Epithelial cell of prostate (primary cell): ENCODE measurements around the gene GOLGA6L10.
"Not testable (repeated sequence)": the region's sequence is repeated elsewhere in the genome, so short reads cannot be mapped to it uniquely, and the experiment has no call there.

Source experiments
- DNase-seq: peaks from one replicate; pipeline ENCODE4 v3.0.0-alpha.2; 2011; ENCODE audit warnings: low read depth, low spot score
- H3K27ac ChIP-seq: fragments of 450-650 bp; 2 replicates; pipeline ENCODE4 v1.5.1; 2017; ENCODE audit warnings: mild to moderate bottlenecking

Gene GOLGA6L10

DNA sequence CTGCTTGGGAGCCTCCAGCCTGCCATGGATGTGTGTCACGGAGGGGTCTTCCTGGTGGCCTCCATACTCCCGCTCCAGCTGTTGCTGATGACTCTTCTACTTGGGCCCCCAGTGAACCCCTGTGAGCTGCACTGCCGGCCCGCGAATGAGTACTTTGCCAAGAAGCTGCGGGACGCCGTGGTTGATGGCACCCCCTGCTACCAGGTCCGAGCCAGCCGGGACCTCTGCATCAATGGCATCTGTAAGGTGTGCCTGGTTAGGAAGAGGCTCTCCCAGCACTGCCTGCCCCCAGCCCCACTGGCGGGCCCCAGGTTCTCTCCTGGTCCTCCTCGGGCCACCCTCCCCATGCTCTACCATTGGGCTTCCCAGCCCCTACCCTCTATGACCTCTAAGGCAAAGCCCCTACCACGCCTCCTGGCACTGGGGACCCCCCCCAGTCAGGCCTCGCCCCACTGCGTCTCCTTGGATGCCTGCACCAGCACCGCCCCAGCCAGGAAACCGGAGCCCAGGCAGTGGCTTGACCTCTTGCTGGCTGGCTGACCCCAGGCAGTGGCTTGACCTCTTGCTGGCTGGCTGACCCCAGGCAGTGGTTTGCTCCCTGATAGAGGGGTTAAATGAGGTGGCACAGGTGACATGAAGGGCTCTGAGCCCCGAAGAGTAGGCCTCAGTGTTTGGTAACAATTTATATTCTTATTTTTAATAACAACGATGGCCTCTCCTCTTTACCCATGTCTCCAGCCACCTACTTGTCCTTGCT lies 29.6 kb downstream of the GOLGA6L10 start:
- not testable (repeated sequence) for H3K27ac ChIP-seq, DNase-seq

GRCh38 chr15:82318281-82318680 lies 31.0 kb downstream of the GOLGA6L10 start:
- H3K27ac ChIP-seq, DNase-seq: not testable (repeated sequence)

DNA sequence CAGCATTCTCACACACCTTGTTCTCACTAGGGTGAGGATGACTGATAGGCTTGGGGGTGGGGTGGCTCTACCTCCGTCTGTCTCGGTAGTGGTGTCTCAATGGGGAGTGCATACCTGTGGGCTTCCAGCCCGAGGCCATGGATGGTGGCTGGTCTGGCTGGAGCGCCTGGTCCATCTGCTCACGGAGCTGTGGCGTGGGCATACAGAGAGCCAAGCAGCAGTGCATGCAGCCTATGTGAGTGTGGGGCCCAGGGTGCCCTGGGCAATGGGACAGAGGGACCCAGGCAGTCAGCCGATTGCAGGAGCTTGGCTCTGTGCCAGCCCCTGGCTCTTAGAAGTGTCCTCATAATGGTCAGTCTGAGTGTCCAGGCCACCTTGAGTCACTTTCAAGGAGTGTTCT lies 31.8 kb downstream of the GOLGA6L10 start:
- DNase-seq, H3K27ac ChIP-seq: not testable (repeated sequence)

- H3K27ac ChIP-seq, result no peak overlapping the region
- no peak for DNase-seq
These were observed 32.2 kb downstream of the GOLGA6L10 start for GRCh38 chr15:82317091-82317489.

DNA sequence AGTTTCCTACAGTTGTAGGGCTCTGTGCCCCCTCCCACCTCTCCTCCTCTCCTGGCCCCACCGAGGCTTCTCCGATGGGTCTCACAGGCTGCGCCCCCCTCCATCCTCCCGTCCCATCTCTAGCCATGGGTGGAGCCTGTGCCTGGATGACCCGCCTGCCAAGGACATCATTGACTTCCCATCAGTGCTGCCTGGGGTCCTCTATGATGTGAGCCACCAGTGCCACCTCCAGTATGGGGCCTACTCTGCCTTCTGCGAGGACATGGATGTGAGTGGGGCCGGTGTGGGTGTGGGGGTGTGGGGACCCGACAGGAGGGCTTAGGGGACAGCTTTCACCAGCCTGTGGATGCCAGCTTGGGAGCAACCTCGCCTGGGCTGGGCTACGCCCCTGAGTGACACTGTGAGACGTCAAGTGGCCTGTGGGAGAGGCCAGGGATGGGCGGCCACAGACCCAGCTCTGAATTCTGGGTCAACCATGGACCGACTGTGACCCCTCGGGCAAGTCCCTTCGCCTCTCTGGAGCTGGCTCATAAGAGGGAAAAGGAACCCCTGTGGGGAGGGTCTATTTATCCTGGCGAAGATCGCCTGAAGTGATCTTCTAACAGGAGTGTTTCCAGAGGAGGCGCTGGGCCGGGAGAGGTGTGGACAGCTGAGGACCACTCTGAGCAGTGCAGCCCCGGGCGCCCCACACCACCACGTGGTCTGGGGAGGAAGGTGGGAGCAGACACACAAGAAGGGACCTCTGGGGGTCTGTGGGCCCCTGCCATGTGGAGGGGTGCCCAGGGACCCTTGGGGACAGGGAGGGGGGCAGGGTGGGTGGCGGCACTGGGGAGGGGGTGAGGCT lies 32.8 kb downstream of the GOLGA6L10 start:
- not testable (repeated sequence) for DNase-seq, H3K27ac ChIP-seq

- H3K27ac ChIP-seq, result no peak overlapping the region
- DNase-seq, result no peak
These were observed 33.6 kb downstream of the GOLGA6L10 start for GRCh38 chr15:82315519-82316246.

GRCh38 chr15:82314769-82315518 lies 34.3 kb downstream of the GOLGA6L10 start:
- no peak overlapping the region for H3K27ac ChIP-seq
- no peak for DNase-seq

DNA sequence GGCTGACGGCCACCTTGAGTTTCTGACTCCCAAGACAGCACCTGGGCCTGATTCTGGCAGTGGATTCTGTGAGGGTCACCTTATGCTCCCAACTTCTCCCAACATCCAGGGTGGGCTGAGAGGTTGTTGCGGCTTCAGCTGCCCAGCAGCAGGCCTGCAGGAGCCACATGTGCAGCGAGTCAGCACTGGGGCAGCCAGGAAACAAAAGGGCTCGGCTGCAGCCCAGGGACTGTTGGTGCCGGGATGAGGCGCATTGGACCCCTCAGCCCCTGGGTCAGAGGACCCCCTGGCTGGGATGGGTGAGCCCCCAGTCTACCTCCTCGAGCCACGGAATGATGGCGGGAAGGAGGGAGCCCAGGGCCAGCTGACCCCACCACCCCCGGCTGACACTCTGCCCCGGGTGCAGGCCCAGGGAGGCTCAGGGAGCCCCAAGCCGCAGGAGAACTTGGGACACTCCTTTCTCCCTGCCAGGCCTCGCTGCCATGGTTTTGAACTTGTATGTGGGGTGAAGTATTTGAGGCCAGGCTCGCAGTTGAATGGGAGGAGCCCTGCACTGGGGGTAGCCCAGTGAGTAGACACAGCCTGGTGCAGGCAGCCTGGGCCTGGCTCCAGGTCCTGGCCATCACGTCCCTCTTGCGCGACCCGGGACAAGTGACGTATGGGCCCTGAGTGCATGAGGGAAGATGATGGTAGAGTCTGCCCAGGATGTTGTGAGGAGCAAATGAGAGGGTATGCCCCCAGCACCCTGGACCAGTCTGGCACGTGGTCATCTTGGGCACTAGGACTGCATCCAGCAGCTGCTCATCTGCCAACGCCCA lies 35.1 kb downstream of the GOLGA6L10 start:
- not testable (repeated sequence) for H3K27ac ChIP-seq, DNase-seq

DNA sequence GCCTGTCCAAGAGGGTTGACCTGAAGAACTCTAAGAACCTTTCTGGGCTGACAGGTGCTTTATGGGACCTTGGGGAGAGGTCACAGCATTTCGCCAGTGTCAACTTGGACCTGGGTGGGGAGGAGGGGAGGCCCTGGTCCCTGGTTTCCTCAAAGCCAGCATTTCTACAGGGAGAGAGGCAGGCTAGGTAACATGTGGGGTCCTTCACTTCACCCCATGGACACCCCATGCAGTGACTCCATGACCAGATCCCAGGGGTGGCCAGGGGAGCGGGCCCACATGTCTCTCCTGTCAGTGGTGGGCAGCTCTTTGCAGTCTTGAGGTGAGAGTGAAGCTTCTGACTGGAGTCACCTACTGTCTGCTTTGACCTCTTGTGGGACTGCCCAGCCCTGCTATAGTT lies 35.8 kb downstream of the GOLGA6L10 start:
- DNase-seq, result no peak
- H3K27ac ChIP-seq, result no peak overlapping the region

DNA sequence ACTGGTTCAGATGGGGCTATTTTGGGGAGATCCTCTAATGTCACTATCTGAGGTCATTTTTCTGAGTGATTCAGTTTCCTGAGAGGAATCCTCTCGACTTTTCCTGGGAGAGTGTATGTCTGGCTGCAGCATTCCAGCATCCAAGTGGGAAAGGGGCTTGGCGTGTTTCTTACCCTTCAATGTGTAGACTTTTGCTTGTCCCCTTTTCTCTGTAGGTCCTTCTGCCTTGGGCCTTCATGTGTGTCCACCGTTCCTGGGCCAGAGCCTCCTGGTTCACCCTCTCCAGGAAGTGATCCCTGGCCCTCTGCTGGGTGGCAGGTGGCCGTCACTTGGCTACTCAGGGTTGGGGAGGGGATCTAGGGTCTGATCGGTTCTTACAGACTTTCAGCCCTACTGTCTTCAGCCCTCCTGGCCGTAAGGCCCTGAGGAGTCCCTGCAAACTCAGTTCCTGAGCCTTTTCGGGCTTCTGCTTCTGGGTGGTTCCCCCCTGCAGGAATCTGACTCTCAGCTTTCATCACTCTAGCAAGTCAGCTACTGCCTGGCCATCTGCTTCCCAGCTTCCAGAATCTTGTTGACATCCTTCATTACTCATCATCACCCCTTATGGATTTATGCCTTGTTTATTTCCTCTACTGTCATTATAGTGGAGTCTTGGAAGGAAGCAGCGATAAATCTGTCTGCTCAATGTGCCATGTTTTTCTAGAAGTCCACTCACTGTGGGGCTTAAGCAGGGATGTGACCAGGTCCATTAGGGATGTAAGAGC lies 36.5 kb downstream of the GOLGA6L10 start:
- H3K27ac ChIP-seq, result no peak overlapping the region
- no peak for DNase-seq

- H3K27ac ChIP-seq, DNase-seq: not testable (repeated sequence)
These were observed 38.0 kb downstream of the GOLGA6L10 start for GRCh38 chr15:82311321-82311720.

DNA sequence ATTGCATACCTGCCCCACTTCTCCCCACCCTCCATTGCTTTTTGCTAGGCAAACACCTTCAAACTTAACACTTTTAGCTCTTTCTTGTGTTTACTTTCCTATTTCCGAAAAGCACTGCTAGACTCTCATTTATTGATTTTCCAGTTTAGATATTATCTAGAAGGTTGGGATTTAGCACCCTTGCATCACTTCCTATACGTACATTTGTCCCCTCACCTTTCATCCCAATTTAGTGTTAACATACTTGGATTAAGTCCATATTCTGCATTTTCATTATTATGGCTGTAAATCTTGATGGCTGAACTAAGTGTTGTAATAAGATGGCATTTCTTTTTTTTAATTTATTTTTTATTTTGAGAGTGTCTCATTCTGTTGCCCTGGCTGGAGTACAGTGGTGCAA lies 39.5 kb downstream of the GOLGA6L10 start:
- no peak for DNase-seq
- no peak overlapping the region for H3K27ac ChIP-seq

DNA sequence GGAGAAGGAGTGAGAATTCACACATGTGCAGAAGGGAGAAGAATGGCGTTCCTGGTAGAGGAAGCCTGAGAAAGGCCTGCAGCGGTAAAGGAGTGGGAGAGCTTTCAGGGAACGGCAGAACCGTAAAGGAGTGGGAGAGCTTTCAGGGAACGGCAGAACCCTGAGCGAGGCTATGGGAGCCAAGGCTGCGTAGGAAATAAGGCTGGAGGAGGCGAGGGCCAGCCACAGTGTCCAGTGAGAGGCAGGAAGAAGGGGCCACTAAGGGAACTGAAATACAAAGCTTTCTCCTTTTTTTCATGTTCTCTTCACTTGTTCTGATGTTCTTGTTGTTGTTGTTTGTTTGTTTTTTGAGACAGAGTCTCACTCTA lies 41.6 kb downstream of the GOLGA6L10 start:
- no peak for DNase-seq
- H3K27ac ChIP-seq, result no peak overlapping the region

DNA sequence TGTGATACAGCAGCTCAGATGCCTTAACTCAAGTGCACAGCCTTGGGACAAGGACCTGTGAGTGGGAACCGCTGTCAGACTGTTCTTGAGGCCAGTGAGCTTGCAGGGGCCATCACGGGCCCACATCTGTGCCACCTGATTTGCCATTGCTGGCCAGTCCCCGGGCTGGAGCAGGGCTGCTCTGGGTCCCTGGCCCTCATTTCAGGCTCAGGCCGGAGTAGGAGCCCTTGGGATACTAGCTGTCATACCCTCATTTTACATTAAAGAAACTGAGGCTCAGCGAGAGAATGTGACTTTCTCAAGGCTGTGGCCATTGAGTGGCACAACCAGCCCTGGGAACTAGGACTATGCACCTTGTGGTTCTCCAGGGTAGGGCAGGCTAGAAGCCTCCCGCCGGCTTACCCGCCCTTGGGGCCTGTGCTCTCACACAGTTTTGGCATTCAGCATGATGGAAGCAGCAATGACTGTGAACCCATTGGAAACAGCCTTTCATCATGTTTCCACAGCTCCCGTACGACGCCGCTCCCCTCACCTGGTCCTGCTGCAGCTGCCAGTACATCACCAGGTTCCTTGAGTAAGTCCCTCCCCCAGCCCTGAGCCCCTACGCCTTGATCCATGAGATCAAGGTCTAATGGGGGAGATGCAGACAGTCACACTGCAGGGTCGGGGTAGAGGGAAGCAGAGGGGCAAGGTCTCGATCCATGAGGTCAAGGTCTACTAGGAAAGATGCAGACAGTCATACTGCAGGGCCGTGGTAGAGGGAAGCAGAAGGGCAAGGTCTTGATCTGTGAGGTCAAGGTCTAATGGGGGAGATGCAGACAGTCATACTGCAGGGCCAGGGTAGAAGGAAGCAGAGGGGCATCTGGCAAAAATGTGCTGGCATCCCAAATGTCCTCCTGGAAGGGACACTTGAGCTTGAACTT lies 42.2 kb downstream of the GOLGA6L10 start:
- H3K27ac ChIP-seq, result no peak overlapping the region
- DNase-seq, result no peak

GRCh38 chr15:82305621-82306048 lies 43.6 kb downstream of the GOLGA6L10 start:
- DNase-seq, result no peak
- no peak overlapping the region for H3K27ac ChIP-seq

DNA sequence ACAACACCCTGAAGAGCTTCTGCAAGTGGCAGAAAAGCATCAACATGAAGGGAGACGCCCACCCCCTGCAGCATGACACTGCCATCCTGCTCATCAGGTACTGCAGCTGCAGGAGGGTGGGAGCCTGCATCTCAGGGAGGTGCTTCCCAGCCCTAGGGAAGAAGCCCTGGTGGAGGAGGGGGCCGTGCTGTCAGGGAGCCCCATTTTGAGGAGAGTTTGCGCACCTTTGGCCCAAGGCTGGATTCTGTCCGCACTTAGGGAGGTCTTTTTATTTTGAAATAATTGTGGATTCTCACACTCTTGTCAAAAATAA lies 44.5 kb downstream of the GOLGA6L10 start:
- no peak for DNase-seq
- no peak overlapping the region for H3K27ac ChIP-seq

DNA sequence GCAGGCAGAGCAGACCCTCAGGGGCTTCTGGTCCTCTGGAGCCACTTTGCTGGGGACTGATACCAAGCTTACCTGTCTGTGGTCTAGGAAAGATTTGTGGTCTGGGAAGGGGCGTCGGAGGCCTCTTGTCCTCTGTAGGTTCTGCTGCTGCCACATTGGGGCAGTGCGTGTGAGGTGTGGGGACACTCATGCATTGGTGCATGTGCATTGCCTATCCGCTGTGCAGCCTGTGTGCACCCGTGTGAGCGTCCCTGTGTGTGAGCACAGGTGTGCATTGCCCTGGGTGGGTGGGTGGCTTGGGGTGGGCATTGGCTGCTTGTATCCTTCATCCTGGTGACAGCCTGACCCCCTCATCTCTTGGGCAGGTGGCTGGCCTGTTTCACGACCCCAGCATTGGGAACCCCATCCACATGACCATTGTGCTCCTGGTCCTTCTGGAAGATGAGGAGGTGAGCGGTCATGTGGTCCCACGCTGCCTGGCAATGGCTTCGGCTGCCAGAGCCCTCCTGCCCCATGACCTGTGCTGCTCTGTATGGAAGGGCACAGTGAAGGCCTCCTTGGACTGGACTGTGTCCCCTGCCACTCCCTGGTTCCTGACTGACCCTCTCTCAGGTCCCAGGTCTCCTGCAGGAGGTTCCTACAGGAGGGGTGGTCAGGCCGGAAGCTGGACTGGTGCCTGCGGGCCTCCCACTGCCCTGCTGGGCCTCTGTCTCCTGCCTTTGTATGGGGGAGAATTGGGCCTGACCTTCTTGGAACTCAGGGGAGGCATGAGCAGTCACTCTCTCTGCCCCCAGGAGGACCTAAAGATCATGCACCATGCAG lies 45.1 kb downstream of the GOLGA6L10 start:
- no peak overlapping the region for H3K27ac ChIP-seq
- no peak for DNase-seq
